Skin of body (tissue), 2 donors: ENCODE data around the gene ODAD3. TPM values are rescaled to one million over a fixed set of nuclear protein-coding genes. Genes with fewer than 3 reads are reported as not detected.
"Not testable (repeated sequence)": the region's sequence is repeated elsewhere in the genome, so short reads cannot be mapped to it uniquely, and the experiment has no call there.

Experiments
- DNase-seq: peaks from one replicate; lab custom pipeline; 2025; lab: John Stamatoyannopoulos, UW
- total RNA-seq: library from RNA; depleted of rRNA; stranded (reverse); fragments of >200 nt; gene quantifications from one replicate; pipeline ENCODE4 v1.2.3, GENCODE V29; 2014

ODAD3 gene
- total RNA-seq, 1 donor from 2014 or later = 0.20 TPM

DNA sequence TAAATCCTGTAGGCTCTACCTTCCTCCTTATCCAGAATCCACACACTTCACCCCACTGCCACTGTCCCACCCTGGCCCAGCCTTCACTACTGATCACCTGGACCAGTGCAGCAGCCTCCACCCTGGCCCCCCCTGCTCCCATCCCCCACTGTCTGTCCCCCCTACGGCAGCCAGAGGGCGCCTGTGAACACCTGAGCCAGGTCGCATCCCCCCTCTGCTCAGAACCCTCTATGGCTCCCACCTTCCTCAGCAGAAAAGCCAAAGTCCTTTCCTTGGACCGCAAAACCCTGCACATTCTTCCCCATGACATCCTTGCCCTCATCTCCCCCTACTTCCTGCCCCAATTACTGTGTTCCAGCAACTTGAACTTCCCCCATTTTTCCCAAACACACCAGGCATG, 25.3 kb upstream of the ODAD3 start:
- no peak for DNase-seq

DNA sequence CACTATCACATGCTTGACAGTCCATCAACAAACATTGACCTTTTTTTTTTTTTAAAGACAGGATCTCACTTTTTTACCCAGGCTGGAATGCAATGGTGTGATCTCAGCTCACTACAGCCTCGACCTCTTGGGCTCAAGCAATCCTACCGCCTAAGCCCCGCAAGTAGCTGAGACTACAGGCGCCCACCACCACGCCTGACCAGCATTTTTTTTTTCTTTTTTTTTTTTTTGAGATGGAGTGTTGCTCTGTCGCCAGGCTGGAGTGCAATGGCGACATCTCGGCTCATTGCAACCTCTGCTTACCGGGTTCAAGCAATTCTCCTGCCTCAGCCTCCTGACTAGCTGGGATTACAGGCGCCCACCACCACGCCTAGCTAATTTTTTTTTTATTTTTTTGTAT, 24.0 kb upstream of the ODAD3 start:
- DNase-seq = not testable (repeated sequence)

DNA sequence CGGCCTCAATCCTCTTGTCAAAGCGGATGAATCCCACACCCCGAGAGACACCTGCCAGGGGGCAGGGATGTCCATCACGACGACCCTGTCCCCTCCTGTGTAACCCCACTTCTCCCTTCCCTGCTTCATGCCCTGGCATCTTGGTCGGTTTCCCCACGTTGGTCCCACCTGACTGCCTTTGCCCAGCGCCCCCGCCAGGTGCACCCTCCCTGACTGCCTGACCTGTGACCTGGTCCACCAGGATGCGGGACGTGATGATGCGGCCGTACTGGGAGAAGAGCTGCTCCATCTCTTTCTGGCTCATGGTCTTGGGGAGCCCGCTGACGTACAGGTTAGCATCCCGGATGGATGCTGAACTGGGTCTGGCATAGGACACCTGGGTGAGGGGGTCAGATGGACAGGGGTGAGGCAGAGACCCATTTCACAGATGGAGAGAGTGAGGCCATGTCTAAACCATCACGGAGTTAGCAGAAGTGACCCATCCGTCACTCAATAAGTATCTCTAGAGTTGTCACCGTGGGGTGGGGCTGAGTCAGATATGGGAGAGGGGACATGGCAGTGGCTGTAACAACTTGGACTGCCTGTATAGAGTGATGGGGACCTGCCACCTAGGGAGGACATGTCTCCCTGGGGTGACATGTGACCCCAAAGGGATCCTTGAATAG, 23.4 kb upstream of the ODAD3 start:
- DNase-seq = no peak

DNA sequence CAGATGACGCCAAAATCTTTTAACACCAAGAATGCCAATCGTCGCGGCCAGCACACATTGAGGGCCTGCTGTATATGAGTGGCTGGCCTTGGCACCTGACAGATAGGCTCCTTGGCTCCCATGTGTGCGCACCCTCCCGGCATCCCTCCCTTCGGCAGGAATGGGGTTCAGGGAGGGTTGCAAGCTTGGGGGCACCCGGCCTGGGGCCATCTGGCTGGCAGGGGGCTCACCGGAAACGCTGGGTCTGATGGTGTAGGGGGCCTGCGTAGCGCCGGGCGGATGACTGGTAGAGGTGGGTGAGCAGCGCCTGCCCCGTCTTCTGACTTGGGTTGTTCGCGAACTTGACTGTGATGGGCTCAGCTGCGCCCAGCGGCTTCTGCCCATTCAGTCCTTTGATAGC, 22.9 kb upstream of the ODAD3 start:
- DNase-seq = no peak

DNA sequence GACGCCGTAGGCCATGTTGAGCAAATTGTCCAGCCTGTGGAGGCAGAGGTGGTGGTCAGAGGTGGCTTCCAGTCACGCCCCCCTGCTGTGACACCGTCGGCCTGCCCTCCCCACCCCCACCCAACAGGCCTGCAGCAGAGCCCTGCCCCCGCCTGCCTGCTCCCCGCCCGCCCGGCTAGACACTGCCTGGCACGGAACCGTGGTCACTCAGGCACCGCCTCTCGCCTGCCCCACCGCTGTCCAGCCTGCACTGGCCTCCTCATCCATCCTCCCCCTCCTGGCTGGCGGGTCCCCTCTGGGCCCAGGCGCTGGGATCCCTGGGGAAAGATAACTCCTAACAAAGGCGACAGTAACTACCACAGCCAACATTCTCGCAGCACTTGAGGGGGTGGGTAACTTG, 22.2 kb upstream of the ODAD3 start:
- no peak for DNase-seq

DNA sequence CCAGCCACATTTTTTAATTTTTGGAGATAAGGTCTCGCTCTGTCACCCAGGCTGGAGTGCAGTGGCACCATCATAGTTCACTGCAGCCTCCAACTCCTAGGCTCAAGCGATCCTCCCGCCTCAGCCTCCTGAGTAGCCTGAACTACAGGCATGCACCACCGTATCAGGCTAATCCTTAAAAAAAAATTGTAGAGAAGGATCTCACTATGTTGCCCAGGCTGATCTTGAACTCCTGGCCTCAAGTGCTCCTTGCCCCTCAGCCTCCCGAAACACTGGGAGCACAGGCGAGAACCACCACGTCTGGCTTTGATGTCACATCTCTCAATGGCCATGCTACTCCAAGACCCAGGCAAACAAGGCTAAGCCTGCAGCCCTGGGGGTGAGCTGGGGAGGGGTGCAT, 21.7 kb upstream of the ODAD3 start:
- DNase-seq = no peak

DNA sequence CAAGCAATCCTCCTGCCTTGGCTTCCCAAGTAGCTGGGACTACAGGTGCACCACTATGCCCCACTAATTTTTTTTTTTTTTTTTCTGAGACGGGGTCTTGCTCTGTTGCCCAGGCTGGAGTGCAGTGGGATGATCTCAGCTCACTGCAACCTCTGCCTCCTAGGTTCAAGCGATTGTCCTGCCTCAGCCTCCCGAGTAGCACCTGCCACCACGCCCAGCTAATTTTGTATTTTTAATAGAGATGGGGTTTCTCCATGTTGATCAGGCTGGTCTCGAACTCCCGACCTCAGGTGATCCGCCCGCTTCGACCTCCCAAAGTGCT, 20.3 kb upstream of the ODAD3 start:
- not testable (repeated sequence) for DNase-seq

DNA sequence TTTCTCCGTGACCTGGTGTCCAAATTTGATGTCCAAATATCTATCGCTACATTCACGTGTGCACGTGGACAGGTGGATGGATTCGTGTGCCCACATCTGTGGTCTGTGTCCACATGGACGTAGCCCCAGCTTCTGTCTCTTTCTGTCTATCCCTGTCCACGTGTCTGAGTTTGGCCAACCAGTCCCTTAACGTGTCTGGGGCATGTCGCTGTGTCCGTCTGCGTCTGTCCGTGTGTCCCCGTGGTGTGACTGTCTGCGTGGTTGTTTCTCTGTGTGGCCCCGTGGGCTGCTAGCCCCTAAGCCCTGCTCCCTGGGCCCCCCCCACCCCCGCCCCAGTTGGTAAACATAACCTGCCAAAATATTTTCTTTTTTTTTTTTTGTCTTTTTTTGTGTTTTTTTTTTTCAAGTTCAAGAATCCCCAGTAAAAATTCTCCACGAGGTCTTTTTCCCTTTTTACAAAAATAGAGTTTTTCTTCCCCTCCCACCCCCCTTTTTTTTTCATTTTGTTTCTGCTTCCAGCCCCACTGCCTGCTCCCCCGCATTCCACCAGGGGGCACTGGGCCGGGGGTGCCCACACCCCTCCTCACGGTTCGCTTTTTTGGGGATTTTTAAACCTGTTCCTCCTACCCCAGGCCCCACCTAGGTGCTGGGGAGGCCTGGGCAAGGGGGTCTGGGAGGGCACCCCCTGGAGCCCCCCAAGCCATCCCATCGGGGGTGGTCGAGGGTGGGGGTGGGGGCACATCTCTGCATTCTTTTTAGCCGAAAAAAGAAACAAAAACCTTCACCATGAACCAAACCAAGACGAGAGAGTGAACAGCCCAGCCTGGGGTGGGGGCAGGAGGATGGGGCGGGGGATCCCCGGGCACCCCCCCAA, 18.8 kb upstream of the ODAD3 start:
- no peak for DNase-seq

DNA sequence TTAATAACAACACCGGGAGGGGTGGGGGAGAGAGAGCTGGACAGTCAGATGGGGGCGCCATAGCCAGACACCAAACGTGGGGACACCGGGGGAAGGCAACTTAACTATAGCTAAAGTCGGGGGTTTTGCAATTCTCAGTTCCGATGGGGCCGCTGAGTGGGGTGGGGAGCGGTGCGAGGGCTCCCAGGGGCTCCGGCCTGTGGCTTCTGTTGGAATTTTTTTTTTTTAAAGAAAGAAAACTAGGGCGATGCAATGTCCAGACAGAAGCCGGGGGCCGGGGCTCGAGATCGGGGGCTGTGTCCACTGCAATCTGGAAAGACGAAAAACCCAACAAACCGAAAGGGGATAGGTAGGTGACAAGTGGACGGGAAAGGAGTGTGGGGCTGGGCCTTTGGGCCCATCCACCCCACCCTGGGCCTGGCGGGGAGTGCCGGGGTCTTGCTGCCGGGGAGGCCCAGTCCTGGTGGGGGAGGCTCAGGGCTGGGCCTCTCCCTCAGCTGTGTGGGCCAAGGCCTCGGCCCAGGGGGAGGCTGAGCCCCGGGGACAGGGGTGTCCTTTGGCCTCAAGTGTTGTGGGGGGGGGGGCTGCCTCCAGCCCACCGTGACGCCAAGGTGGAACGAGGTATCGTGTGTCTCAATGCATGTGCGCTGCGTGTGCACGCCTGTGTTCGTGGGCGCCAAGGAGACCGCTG, 17.8 kb upstream of the ODAD3 start:
- DNase-seq = no peak

DNA sequence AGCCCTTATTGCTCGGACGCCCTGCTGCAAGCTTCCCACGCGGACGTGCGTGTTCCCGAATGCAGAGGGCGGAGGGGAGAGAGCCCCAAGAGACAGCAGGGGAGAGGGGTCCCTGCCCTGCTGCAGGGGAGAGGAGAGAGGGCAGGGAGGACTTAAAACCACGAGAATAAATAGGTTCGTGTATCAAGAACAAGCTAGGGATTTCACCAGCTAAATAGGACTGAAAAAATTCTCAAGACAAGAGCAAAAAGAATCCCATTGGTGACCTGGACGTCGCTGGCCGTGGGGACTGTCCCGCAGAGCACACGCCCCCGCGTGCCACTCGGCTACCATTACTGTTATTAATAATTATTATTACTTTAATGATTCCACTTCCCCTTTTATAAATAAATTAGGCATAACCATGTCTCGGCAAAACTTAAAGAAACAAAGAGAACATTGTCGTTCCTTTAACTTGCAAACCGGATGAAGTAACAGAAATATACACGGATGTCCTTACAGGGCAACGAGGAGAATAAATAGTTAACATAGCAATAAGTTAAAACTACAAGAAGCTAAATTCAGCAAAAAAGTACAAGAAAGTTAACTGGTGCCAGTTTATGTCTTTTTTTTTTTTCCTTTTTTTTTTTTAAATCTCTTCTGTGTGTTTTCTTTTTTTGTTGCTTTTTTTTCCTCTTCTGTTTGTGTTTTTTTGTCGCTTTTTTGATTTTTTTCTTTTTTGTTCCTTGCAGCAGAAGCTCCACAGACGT, 17.1 kb upstream of the ODAD3 start:
- DNase-seq = no peak

DNA sequence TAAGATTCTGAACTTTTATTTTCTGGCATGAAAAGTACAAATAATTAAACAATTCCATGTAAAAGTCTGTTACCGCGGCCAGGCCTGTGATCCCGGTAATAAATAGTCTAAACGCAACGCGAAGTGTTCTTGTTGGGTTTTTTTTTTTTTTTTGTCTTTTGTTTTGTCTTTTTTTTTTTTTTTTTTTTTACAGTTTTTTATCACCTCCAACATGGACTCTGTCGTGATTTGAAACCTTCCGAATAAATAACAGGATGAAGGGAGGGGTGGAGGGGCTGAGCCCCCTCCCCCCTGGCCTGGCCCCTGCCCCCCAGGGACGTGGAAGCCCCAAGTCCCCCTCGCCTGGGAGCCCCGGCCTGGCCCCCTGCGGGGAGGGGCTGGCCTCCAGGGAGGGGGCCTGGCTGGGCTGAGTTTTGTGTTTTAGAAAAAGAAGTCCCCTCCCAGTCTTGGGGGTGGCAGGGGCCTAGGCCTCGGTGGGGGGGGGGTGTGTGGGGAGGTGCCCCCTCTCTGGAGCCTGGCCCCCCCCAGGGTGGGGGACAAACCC, 16.5 kb upstream of the ODAD3 start:
- DNase-seq = no peak

DNA sequence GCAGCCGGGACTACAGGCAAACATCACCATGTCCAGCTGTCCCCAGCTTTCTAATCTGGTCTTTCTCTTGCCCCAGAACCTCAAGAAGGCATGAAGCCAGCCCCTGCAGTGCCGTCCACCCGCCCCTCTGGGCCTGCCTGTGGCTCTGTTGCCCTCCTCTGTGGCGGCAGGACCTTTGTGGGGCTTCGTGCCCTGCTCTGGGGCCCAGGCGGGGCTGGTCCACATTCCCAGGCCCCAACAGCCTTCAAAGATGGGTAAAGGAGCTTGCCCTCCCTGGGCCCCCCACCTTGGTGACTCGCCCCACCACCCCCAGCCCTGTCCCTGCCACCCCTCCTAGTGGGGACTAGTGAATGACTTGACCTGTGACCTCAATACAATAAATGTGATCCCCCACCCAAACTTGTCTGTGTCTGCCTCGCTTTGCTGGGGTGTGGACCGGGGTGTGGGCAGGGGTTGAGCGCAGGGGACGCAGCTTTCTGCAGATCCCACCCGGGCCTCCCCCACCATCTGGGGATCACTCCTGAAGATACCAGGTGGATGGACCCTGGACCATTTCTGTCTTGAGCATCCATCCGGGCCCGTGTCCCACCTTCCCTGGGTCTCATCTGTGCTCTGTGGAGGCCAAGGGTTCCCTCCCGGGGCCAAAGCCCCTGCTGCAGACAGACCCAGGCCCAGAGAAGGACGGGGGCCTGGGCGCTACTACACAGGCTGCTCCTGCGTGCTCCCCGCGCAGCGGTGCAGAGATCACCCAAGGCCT, 15.8 kb upstream of the ODAD3 start:
- DNase-seq = no peak

DNA sequence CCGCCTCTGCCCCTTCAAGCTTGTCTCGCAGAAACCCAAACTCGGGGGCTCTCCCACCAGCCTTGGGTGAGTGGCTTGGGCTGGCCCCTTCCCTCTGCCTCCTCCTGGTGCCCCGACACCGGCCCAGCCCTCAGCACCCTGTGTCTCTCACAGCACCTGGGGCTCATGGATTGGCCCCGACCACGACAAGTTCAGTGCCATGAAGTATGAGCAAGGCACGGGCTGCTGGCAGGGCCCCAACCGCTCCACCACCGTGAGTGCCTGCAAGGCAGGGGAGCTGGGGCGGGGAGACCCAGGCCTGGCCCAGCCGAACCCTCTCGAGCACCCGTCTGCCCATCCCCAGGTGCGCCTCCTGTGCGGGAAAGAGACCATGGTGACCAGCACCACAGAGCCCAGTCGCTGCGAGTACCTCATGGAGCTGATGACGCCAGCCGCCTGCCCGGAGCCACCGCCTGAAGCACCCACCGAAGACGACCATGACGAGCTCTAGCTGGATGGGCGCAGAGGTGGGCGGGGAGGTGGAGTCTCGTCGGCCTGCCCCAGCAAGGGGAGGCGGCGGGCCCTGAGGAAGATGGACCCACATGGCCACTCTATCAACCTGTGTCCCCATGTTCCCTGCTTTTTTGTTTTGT, 14.1 kb upstream of the ODAD3 start:
- DNase-seq = no peak

DNA sequence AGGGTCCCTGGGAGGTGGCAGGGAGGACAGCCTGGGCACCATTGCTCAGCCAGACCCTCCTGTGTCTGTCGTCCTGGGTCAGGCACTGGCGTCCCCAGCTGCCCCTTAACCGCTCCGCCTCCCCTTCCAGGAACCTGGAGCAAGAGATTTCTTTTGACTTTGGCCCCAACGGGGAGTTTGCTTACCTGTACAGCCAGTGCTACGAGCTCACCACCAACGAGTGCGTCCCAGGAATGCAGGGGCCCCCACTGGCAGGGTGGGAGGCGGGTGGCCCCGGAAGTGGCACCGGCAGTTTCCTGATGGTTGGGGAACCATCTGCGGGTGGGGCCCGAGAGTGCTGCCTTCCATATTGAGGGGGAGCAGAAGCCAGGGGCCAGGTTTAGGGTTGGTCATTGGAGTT, 13.5 kb upstream of the ODAD3 start:
- no peak for DNase-seq

DNA sequence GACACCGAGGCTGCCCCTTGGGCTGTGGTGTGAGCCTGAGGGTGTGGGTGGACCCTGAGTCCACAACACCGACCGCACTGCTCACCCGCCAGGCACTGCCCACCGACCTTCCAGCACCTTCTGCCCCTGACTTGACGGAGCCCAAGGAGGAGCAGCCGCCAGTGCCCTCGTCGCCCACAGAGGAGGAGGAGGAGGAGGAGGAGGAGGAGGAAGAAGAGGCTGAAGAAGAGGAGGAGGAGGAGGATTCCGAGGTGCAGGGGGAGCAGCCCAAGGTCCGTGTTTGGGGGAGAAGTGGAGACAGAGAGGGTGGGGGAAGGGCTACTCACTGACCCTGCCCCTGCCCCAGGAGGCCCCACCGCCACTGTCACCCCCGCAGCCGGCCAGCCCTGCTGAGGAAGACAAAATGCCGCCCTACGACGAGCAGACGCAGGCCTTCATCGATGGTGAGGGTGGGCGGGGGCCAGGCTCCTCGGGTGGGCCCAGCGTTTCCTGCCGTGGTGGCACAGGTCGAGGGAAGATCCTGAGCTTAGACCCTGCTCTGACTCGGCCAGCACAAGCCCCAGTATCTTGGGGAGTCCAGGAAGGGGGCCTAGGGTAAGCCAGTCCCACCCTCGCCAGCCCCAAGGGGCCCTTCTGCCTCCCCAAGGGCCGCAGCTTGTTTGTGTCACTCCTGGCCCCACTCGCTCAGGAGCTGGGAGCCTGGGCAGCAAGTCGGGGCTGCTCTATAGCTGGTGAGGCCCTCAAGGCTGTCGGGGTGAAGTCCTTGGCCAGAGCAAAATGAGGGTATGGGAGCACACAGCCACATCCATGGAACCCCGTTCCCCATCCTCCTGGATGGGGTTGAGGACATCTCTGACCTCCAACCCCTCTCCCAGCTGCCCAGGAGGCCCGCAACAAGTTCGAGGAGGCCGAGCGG, 12.7 kb upstream of the ODAD3 start:
- no peak for DNase-seq

DNA sequence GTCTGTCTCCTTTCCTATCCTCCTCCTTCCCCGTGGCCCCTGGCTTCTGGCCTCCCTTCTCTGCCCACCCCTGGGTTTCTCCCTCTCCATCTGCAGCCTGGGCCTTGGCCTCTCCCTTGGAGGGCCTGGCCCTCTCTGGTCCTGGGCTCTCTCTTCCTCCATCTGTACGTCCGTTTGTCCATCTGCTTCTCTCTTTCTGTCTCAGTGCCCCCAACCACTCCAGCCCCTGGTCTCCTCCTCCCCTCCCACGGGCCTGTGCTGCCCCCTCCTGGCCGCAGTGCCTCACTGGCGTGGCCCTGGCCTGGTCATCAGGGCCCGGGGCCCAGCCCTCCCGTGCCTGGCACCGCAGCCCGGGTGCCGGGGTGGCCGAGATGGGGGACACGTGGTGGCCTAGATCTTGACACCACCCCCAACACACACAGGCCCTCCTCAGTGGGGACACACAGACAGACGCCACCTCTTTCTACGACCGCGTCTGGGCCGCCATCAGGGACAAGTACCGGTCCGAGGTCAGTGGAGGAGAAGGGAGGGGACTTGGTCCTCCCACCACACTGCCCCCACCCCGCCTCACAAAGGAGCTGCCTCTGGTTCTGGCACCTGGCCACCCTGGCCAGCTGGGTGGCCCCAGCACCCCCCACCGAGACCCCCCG, 11.9 kb upstream of the ODAD3 start:
- DNase-seq = no peak

DNA sequence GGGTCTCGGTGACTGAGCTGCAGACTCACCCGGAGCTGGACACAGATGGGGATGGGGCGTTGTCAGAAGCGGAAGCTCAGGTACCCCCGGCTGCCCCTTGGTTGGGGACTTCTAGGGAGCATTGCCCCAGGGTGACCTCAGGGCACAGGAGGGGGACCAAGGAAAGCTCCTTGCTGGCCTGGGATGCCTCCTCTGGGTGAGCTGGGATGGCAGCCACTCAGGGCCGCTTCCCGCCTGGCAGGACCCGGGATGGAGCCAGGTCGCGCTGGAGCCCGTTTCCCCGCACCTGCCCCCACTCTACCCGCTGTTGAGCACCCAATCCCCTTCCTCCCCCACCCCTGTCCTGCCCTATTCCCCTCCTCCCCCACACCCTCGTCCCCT, 11.3 kb upstream of the ODAD3 start:
- DNase-seq = no peak

DNA sequence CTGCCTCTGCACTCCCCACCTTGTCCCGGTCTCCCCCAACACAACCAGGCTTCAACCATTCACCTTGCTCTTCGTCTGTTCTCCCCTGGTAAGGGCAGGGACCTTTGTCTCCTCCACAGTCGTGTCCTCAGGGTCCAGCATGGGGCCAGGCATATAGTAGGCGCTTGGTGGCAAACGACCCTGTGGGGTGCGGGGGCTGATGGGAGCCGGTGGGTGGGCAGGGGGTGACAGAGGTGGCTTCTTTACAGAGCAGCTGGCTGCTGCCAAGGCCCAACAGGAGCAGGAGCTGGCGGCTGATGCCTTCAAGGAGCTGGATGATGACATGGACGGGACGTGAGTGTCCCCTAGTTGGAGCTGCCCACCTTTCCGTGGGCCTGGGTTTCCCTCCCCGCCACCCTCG, 10.2 kb upstream of the ODAD3 start:
- no peak for DNase-seq

DNA sequence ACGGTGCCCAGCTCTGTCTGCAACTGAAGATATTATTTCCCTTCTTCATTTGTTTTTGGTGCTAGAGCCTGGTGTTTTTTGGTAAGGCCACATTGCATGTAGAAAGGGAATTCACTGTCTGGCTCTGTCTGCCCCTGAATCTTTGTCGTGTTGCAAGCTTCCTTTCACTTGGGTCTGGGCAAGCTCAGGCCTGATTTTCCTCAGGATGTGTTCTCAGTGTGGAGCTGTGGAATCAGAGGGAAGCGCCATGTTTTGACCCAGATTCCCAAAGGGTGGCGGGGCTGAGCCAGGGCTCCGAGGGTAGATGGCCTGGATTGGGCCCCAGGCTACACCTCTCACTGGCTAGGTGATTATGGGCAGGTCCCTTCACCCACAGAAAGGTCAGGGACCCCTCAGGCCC, 9.1 kb upstream of the ODAD3 start:
- no peak for DNase-seq
